Brain microvascular endothelial cell (primary cell): Measurements from ENCODE around the gene FAM43B.
"Not testable (repeated sequence)": the region's sequence is repeated elsewhere in the genome, so short reads cannot be mapped to it uniquely, and the experiment has no call there.

Source experiments
- DNase-seq: peaks from one replicate; pipeline ENCODE4 v3.0.0-alpha.2; 2020
- H3K27ac ChIP-seq: fragments of 250-450 bp; sonication (Bioruptor Pico); 2 replicates; pipeline ENCODE4 v1.5.1; 2020; ENCODE audit warnings: mild to moderate bottlenecking, moderate library complexity
- H3K27me3 ChIP-seq: fragments of 250-450 bp; sonication (Bioruptor Pico); replicated peaks from 2 replicates; pipeline ENCODE4 v1.5.1; 2020; ENCODE audit warnings: mild to moderate bottlenecking
- H3K36me3 ChIP-seq: fragments of 250-450 bp; sonication (Bioruptor Pico); replicated peaks from 2 replicates; pipeline ENCODE4 v1.5.1; 2020; ENCODE audit warnings: mild to moderate bottlenecking
- H3K4me3 ChIP-seq: 2 replicates; pipeline ENCODE4 v1.5.1; 2011; ENCODE audit warnings: low read depth, mild to moderate bottlenecking, control low read depth, low read length, moderate library complexity
- CTCF ChIP-seq: IDR thresholded peaks from 2 replicates; pipeline ENCODE4 v1.5.1; 2011; ENCODE audit warnings: low read depth, mild to moderate bottlenecking, moderate library complexity, low read length, control low read depth, inconsistent platforms; ENCODE audit errors: missing control alignments
- in situ Hi-C: cut with HindIII; loops from 2 replicates; pipeline ENCODE4 v1.10.0; 2017; ENCODE audit warnings: low sequenced_read_pairs, low pct_ligation_motif_present

FAM43B gene

GRCh38 chr1:20511518-20512428, 40.6 kb upstream of the FAM43B start:
- DNase-seq, result no peak
- TF ChIP-seq CTCF, result no peak
- in situ Hi-C loops, result no loop called here
- H3K36me3 ChIP-seq, result no peaks in the 10 kb centered on the region
- no peaks in the 10 kb centered on the region for H3K27me3 ChIP-seq
- no peak overlapping the region for H3K4me3 ChIP-seq
- H3K27ac ChIP-seq, result no peak overlapping the region

GRCh38 chr1:20519609-20520262, 32.6 kb upstream of the FAM43B start:
- H3K36me3 ChIP-seq, H3K27me3 ChIP-seq, in situ Hi-C loops, DNase-seq, H3K4me3 ChIP-seq, H3K27ac ChIP-seq: not testable (repeated sequence)

- DNase-seq, result peak; percentile 62
- Histone ChIP-seq H3K4me3 (no peak overlapping the region), H3K36me3 (no peaks in the 10 kb centered on the region), H3K27me3 (peaks cover 3% of the 10 kb centered on the region), H3K27ac (no peak overlapping the region)
- in situ Hi-C loops, result no loop called here
- peak; percentile 93 for TF ChIP-seq CTCF
Measured at GRCh38 chr1:20521960-20522861, 30.2 kb upstream of the FAM43B start.

GRCh38 chr1:20526267-20526666, 26.1 kb upstream of the FAM43B start:
- Histone ChIP-seq H3K27ac (no peak overlapping the region), H3K4me3 (no peak overlapping the region), H3K27me3 (peaks cover 7% of the 10 kb centered on the region), H3K36me3 (no peaks in the 10 kb centered on the region)
- no peak for DNase-seq
- TF ChIP-seq CTCF, result no peak
- in situ Hi-C loops, result no loop called here

GRCh38 chr1:20528221-20528620, 24.2 kb upstream of the FAM43B start:
- in situ Hi-C loops, result no loop called here

More at GRCh38 chr1:20528221-20528620, 24.2 kb upstream of the FAM43B start:
- no peak for DNase-seq
- no peaks in the 10 kb centered on the region for H3K36me3 ChIP-seq
- no peak for TF ChIP-seq CTCF
- peaks cover 12% of the 10 kb centered on the region for H3K27me3 ChIP-seq
- H3K27ac ChIP-seq, result no peak overlapping the region
- H3K4me3 ChIP-seq, result no peak overlapping the region
